ENCODE results near the gene RANBP1. TPM values are rescaled to one million over a fixed set of nuclear protein-coding genes. Genes with fewer than 3 reads are reported as not detected.
A peak's percentile ranks its signal among the peaks of the same experiment; 100 is the strongest.

The RANBP1 gene
- total and polyA plus RNA-seq, 2 donors (not counting 1 experiment from before 2014, with no cell fraction given): 67.0 to 77.6 TPM

GRCh38 chr22:20132686-20133246 is 16.9 kb downstream of the RANBP1 start:
- H3K27me3 ChIP-seq (replicated peaks in 1 of 4; ENCODE audit: control extremely low read depth in 1 of 4, control insufficient read depth in 3 of 4, insufficient read depth in 4 of 4, low read length in 3 of 4): no peaks in the 10 kb centered on the region
- H3K27me3 Mint-ChIP-seq: no peaks in the 10 kb centered on the region
- TF ChIP-seq CTCF (IDR thresholded peaks at IDR 0.05): no peak
- TF ChIP-seq EZH2 (IDR thresholded peaks at IDR 0.05; ENCODE audit: borderline replicate concordance, insufficient read depth, low read depth, low read length, poor library complexity, severe bottlenecking): no peak
- H3K4me1 ChIP-seq (ENCODE audit: control insufficient read depth in 2 of 2, insufficient read depth in 2 of 2, low read length in 2 of 2): peaks cover 14 to 48% of the 10 kb centered on the region in 2 donors
- no peaks in the 10 kb centered on the region for H3K9me3 ChIP-seq (ENCODE audit: control extremely low read depth in 1 of 3, control insufficient read depth in 2 of 3, insufficient read depth in 1 of 3, low read length in 2 of 3)
- ATAC-seq (ENCODE audit: low read depth): no peak
- H3K4me1 Mint-ChIP-seq: peaks cover 33% of the 10 kb centered on the region
- peak overlapping the region in 1 of 2 donors; percentile 49 for H3K27ac ChIP-seq (ENCODE audit: low read length in 2 of 2)
- intact Hi-C loops (cut with micrococcal nuclease): loop anchor here (5.0 kb wide), 2 partner anchors 160 to 375 kb away; partner anchors contain the start of gene MED15
- peaks cover 55% of the 10 kb centered on the region for H4K20me1 ChIP-seq (ENCODE audit: control insufficient read depth, insufficient read depth, low read length, poor library complexity, severe bottlenecking)
- no peaks in the 10 kb centered on the region for H3K9me3 Mint-ChIP-seq (ENCODE audit: insufficient read depth)
- H3K4me3 ChIP-seq (ENCODE audit: control extremely low read depth in 1 of 5, extremely low read depth in 1 of 5, insufficient read depth in 1 of 5, low read depth in 2 of 5, low read length in 4 of 5): peak overlapping the region in 4 of 5 experiments; percentile 59 to 73 (median 66)
- peak overlapping the region; percentile 63 for H3K27ac Mint-ChIP-seq
- H3K4me3 Mint-ChIP-seq: peak overlapping the region; percentile 74
- H3K9ac ChIP-seq (ENCODE audit: low read length): peak overlapping the region; percentile 75
- H3K36me3 ChIP-seq (replicated peaks in 1 of 2; ENCODE audit: control extremely low read depth in 1 of 2, control insufficient read depth in 1 of 2, extremely low read depth in 1 of 2, insufficient read depth in 2 of 2, low read length in 1 of 2): no peaks in the 10 kb centered on the region
- CTCF ChIA-PET: no interaction called here
- 88% methylated on average over 13 of the region's 16 CpGs for WGBS (ENCODE audit: insufficient coverage)
- H3K79me2 ChIP-seq (ENCODE audit: control insufficient read depth, insufficient read depth, low read length): peaks cover 42% of the 10 kb centered on the region
- DNase-seq: no peak
- H3K4me2 ChIP-seq (replicated peaks; ENCODE audit: low read depth, low read length, poor library complexity, severe bottlenecking): peak overlapping the region; percentile 96
- peak overlapping the region; percentile 70 for H2AFZ ChIP-seq (ENCODE audit: insufficient read depth, low read depth, low read length, poor library complexity, severe bottlenecking)
- POLR2A ChIA-PET: no interaction called here

- DNase-seq: no peak
These were observed 18.1 kb downstream of the RANBP1 start for GRCh38 chr22:20133930-20134549.

More at GRCh38 chr22:20133930-20134549, 18.1 kb downstream of the RANBP1 start:
- Histone ChIP-seq H3K4me1 (ENCODE audit: control insufficient read depth in 2 of 2, insufficient read depth in 2 of 2, low read length in 2 of 2) (peaks cover 14 to 51% of the 10 kb centered on the region in 2 donors), H4K20me1 (ENCODE audit: control insufficient read depth, insufficient read depth, low read length, poor library complexity, severe bottlenecking) (peaks cover 64% of the 10 kb centered on the region), H2AFZ (ENCODE audit: insufficient read depth, low read depth, low read length, poor library complexity, severe bottlenecking) (no peak overlapping the region), H3K4me2 (replicated peaks; ENCODE audit: low read depth, low read length, poor library complexity, severe bottlenecking) (peak overlapping the region; percentile 8), H3K9me3 (ENCODE audit: control extremely low read depth in 1 of 3, control insufficient read depth in 2 of 3, insufficient read depth in 1 of 3, low read length in 2 of 3) (no peaks in the 10 kb centered on the region), H3K79me2 (ENCODE audit: control insufficient read depth, insufficient read depth, low read length) (peaks cover 46% of the 10 kb centered on the region), H3K27me3 (replicated peaks in 1 of 4; ENCODE audit: control extremely low read depth in 1 of 4, control insufficient read depth in 3 of 4, insufficient read depth in 4 of 4, low read length in 3 of 4) (no peaks in the 10 kb centered on the region), H3K36me3 (replicated peaks in 1 of 2; ENCODE audit: control extremely low read depth in 1 of 2, control insufficient read depth in 1 of 2, extremely low read depth in 1 of 2, insufficient read depth in 2 of 2, low read length in 1 of 2) (no peaks in the 10 kb centered on the region), H3K9ac (ENCODE audit: low read length) (no peak overlapping the region), H3K27ac (ENCODE audit: low read length in 2 of 2) (no peak overlapping the region), H3K4me3 (ENCODE audit: control extremely low read depth in 1 of 5, extremely low read depth in 1 of 5, insufficient read depth in 1 of 5, low read depth in 2 of 5, low read length in 4 of 5) (no peak overlapping the region)
- H3K4me1 Mint-ChIP-seq: peaks cover 39% of the 10 kb centered on the region
- ChIA-PET POLR2A (no interaction called here), CTCF (no interaction called here)
- WGBS (ENCODE audit: insufficient coverage): 92% methylated on average over 10 of the region's 12 CpGs
- no peaks in the 10 kb centered on the region for H3K27me3 Mint-ChIP-seq
- no peak overlapping the region for H3K27ac Mint-ChIP-seq
- no peak for ATAC-seq (ENCODE audit: low read depth)
- intact Hi-C loops (cut with micrococcal nuclease): loop anchor here (5.0 kb wide), 2 partner anchors 162 to 373 kb away; partner anchors contain the start of gene MED15
- peak overlapping the region; percentile 65 for H3K4me3 Mint-ChIP-seq
- TF ChIP-seq EZH2 (IDR thresholded peaks at IDR 0.05; ENCODE audit: borderline replicate concordance, insufficient read depth, low read depth, low read length, poor library complexity, severe bottlenecking): no peak
- no peak for TF ChIP-seq CTCF (IDR thresholded peaks at IDR 0.05)
- H3K9me3 Mint-ChIP-seq (ENCODE audit: insufficient read depth): no peaks in the 10 kb centered on the region
